Esophagus squamous epithelium (tissue), 4 donors: ENCODE measurements around the gene COPB2.

Experiments
- CTCF ChIP-seq, 6 experiments: fragments of 450-650 bp in 4 of 6; fragments of 200-600 bp in 2 of 6; sonication (generic) in 2 of 6; IDR thresholded peaks; one replicate each; pipeline ENCODE4 v1.5.1; 2016 to 2019; ENCODE audit warnings: antibody characterized with exemption in 6 of 6, mild to moderate bottlenecking in 4 of 6, moderate library complexity in 4 of 6
- POLR2A ChIP-seq, 4 donors: fragments of 450-650 bp; IDR thresholded peaks; one replicate each; pipeline ENCODE4 v1.6.1; 2017; ENCODE audit warnings: antibody characterized with exemption in 4 of 4, mild to moderate bottlenecking in 4 of 4, moderate library complexity in 3 of 4

GRCh38 chr3:139312416-139312815 lies 77.0 kb downstream of the COPB2 start:
- TF ChIP-seq CTCF (IDR thresholded peaks at IDR 0.05): no peak
- no peak for TF ChIP-seq POLR2A (IDR thresholded peaks at IDR 0.05)
